Keratinocyte (primary cell): ENCODE results near the gene TLCD1. TPM values are rescaled to one million over a fixed set of nuclear protein-coding genes. Genes with fewer than 3 reads are reported as not detected.

ENCODE experiments used
- DNase-seq: peaks from one replicate; pipeline ENCODE4 v3.0.0-alpha.2; 2011; ENCODE audit warnings: low read depth, missing footprints, low spot score
- FAIRE-seq: peaks from 2 replicates; lab custom pipeline; 2011; peaks lifted over from hg19 to GRCh38; lab: Jason Lieb, UNC
- H2AFZ ChIP-seq: 2 replicates; pipeline ENCODE4 v1.6.0; 2012; ENCODE audit warnings: low read length, control low read depth, inconsistent platforms; ENCODE audit not compliant: control insufficient read depth
- H3K27ac ChIP-seq: 2 replicates; pipeline ENCODE4 v1.5.1; 2011; ENCODE audit warnings: low read length; ENCODE audit not compliant: control insufficient read depth, insufficient read depth
- H3K27me3 ChIP-seq: 3 replicates; pipeline ENCODE4 v1.6.0; 2011; ENCODE audit warnings: low read length; ENCODE audit not compliant: control insufficient read depth, insufficient read depth; ENCODE audit errors: extremely low read depth
- H3K36me3 ChIP-seq, 2 experiments: 2 replicates in 1 of 2; 3 replicates in 1 of 2; pipeline ENCODE4 v1.5.1; 2011; ENCODE audit warnings: low read length in 2 of 2, mild to moderate bottlenecking in 1 of 2; ENCODE audit not compliant: control insufficient read depth in 2 of 2, insufficient read depth in 2 of 2; ENCODE audit errors: extremely low read depth in 1 of 2
- H3K4me1 ChIP-seq: 3 replicates; pipeline ENCODE4 v1.5.1; 2011; ENCODE audit warnings: low read length; ENCODE audit not compliant: control insufficient read depth, insufficient read depth; ENCODE audit errors: extremely low read depth
- H3K4me2 ChIP-seq: 3 replicates; pipeline ENCODE4 v1.6.0; 2011; ENCODE audit warnings: low read depth, low read length; ENCODE audit not compliant: control insufficient read depth, insufficient read depth; ENCODE audit errors: extremely low read depth
- H3K4me3 ChIP-seq, 3 experiments: fragments of 200-600 bp in 1 of 3; sonication (generic) in 1 of 3; 2 replicates in 2 of 3; 3 replicates in 1 of 3; pipeline ENCODE4 v1.5.1; 2011 to 2016; ENCODE audit warnings: low read length in 3 of 3, mild to moderate bottlenecking in 3 of 3, control low read depth in 2 of 3, inconsistent platforms in 1 of 3, low read depth in 1 of 3, mixed read lengths in 1 of 3, mixed run types in 1 of 3, moderate library complexity in 1 of 3; ENCODE audit not compliant: control insufficient read depth in 2 of 3, insufficient read depth in 2 of 3; ENCODE audit errors: extremely low read depth in 1 of 3
- H3K79me2 ChIP-seq: 2 replicates; pipeline ENCODE4 v1.6.0; 2012; ENCODE audit warnings: low read length; ENCODE audit not compliant: control insufficient read depth, insufficient read depth
- H3K9ac ChIP-seq: 3 replicates; pipeline ENCODE4 v1.6.0; 2011; ENCODE audit warnings: low read length; ENCODE audit not compliant: control insufficient read depth, insufficient read depth; ENCODE audit errors: extremely low read depth
- H3K9me1 ChIP-seq: 3 replicates; pipeline ENCODE4 v1.6.0; 2011; ENCODE audit warnings: low read length; ENCODE audit not compliant: control insufficient read depth, insufficient read depth; ENCODE audit errors: extremely low read depth
- H3K9me3 ChIP-seq: 2 replicates; pipeline ENCODE4 v1.5.1; 2012; ENCODE audit warnings: low read depth, low read length; ENCODE audit not compliant: control insufficient read depth
- H4K20me1 ChIP-seq: 3 replicates; pipeline ENCODE4 v1.6.0; 2011; ENCODE audit warnings: low read length; ENCODE audit not compliant: control insufficient read depth, insufficient read depth; ENCODE audit errors: extremely low read depth
- EZH2 ChIP-seq: IDR thresholded peaks from one replicate; pipeline ENCODE4 v1.6.1; 2012; ENCODE audit warnings: inconsistent platforms, mild to moderate bottlenecking, low read length, moderate library complexity
- dilution Hi-C: fragments of 300-500 bp; cut with MboI; formaldehyde crosslinking; loops from one replicate; pipeline ENCODE4 v1.7.0; 2020; ENCODE audit warnings: low sequenced_read_pairs; ENCODE audit not compliant: extremely low pct_ligation_motif_present
- polyA plus RNA-seq, 5 experiments: library from polyadenylated mRNA; depleted of rRNA in 3 of 5; stranded (reverse) in 3 of 5; stranded (forward) in 1 of 5; unstranded in 1 of 5; fragments of >200 nt; gene quantifications; 1 replicate in 1 of 5; 2 replicates in 3 of 5; 3 replicates in 1 of 5; pipeline versions ENCODE4 v1.2.1 to v1.2.3, GENCODE V29; 2011 to 2012; ENCODE audit warnings: missing spikeins in 2 of 5, low read depth in 1 of 5, low replicate concordance in 1 of 5
- TF ChIP-seq, protein P1 (sequence below), 3 experiments: IDR thresholded peaks in 1 of 3; conservative IDR thresholded peaks in 1 of 3; optimal IDR thresholded peaks in 1 of 3; 2 replicates in 2 of 3; 3 replicates in 1 of 3; pipeline versions ENCODE3 to v1.5.1; 2011; ENCODE audit warnings: low read length in 3 of 3, mild to moderate bottlenecking in 3 of 3, moderate library complexity in 2 of 3, control low read depth in 1 of 3, inconsistent platforms in 1 of 3; ENCODE audit not compliant: insufficient read depth in 2 of 3; ENCODE audit errors: extremely low read depth in 1 of 3

TLCD1 gene
- polyA plus RNA-seq, 1 donor (not counting 4 experiments of a cell fraction or from before 2014, with no cell fraction given): 14.0 TPM

DNA sequence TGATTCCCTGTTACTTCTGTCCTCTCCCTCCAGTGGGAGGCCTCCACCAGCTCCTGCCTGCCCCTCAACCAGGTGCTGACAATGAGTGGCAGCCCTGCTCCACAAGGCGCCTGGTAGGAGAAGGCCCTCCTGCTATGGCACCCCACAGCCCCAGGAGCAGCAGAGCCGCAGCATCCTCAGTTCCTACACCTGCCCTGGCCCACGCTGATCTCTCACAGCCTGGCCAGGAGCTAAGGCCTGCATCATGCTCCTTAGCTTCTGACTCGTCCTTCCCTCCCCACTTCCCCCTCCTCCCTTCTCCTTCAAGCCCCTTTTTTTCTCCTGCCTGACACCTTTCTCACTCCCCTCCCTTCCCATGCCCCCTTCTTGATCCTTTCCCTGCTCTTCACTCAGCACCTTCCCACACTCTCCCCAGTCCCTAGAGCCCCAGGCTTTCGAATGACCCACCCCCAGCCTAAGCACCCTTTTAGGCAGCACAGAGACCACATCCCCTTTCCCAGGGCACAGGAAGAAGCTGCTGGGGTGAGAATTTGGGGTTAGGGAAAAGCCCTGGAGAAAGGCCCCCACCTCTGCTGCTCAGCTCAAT is 20.9 kb downstream of the TLCD1 start:
- Histone ChIP-seq H3K9me3 (no peaks in the 10 kb centered on the region), H3K4me2 (no peak overlapping the region), H3K36me3 (peaks cover 21 to 29% of the 10 kb centered on the region in 2 experiments), H3K4me3 (no peak overlapping the region), H3K27ac (no peak overlapping the region), H3K4me1 (no peaks in the 10 kb centered on the region), H3K27me3 (no peaks in the 10 kb centered on the region), H2AFZ (no peak overlapping the region), H3K9ac (no peak overlapping the region), H3K9me1 (no peaks in the 10 kb centered on the region), H3K79me2 (no peaks in the 10 kb centered on the region), H4K20me1 (no peaks in the 10 kb centered on the region)
- TF ChIP-seq, protein P1, sequence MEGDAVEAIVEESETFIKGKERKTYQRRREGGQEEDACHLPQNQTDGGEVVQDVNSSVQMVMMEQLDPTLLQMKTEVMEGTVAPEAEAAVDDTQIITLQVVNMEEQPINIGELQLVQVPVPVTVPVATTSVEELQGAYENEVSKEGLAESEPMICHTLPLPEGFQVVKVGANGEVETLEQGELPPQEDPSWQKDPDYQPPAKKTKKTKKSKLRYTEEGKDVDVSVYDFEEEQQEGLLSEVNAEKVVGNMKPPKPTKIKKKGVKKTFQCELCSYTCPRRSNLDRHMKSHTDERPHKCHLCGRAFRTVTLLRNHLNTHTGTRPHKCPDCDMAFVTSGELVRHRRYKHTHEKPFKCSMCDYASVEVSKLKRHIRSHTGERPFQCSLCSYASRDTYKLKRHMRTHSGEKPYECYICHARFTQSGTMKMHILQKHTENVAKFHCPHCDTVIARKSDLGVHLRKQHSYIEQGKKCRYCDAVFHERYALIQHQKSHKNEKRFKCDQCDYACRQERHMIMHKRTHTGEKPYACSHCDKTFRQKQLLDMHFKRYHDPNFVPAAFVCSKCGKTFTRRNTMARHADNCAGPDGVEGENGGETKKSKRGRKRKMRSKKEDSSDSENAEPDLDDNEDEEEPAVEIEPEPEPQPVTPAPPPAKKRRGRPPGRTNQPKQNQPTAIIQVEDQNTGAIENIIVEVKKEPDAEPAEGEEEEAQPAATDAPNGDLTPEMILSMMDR (optimal IDR thresholded peaks at IDR 0.05 in 1 of 3, IDR thresholded peaks at IDR 0.05 in 1 of 3, conservative IDR thresholded peaks at IDR 0.05 in 1 of 3; ENCODE audit: extremely low read depth in 1 of 3, insufficient read depth in 2 of 3, low read length in 3 of 3): no peak
- no peak for TF ChIP-seq EZH2
- FAIRE-seq (no peak), DNase-seq (no peak)
- dilution Hi-C loops: no loop called here

DNA sequence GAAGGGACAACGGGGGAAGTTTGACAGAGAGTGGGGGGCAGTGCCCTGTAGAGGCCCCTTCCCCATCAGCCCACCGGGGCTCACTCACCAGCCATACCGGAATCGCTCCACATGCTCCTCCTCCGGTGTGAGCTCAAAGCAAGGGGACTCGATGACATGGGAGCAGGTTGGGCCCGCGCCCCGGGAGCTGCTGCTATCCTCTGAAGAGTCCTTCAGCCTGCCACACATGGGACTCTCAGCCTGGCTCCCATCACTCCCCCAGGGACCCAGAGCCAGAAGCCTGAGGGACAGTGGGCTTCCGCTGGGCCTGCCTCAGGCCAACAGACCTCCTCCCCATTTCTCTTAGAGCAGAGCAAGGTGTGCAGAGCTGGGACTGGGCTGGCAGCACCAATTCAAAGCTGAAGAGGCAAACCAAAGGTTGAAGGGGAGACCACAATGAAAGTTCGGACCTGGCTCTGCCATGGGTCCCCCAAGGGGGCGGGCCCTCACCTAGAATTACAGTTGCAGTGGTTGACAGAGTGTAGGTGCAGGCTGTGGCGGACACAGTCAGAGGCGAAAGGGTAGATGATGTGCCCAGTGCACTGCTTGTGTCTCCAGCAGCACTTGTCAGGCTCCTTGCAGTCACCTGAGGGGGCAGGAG is 21.7 kb downstream of the TLCD1 start:
- Histone ChIP-seq H2AFZ (no peak overlapping the region), H3K36me3 (peaks cover 27 to 37% of the 10 kb centered on the region in 2 experiments), H3K9ac (no peak overlapping the region), H3K4me1 (no peaks in the 10 kb centered on the region), H3K9me1 (no peaks in the 10 kb centered on the region), H3K4me3 (no peak overlapping the region), H3K27me3 (no peaks in the 10 kb centered on the region), H3K9me3 (no peaks in the 10 kb centered on the region), H3K27ac (no peak overlapping the region), H4K20me1 (no peaks in the 10 kb centered on the region), H3K79me2 (no peaks in the 10 kb centered on the region), H3K4me2 (no peak overlapping the region)
- no peak for FAIRE-seq
- no peak for DNase-seq
- TF ChIP-seq, protein P1 (optimal IDR thresholded peaks at IDR 0.05 in 1 of 3, IDR thresholded peaks at IDR 0.05 in 1 of 3, conservative IDR thresholded peaks at IDR 0.05 in 1 of 3; ENCODE audit: extremely low read depth in 1 of 3, insufficient read depth in 2 of 3, low read length in 3 of 3): no peak
- no peak for TF ChIP-seq EZH2
- dilution Hi-C loops: no loop called here
